HG02610 (cell line): ENCODE data around the gene CBX4.

Experiments used
- ATAC-seq: cut with Tn5 transposase; IDR thresholded peaks from one replicate; pipeline ENCODE4 v1.9.1; 2021; ENCODE audit warnings: mild to moderate bottlenecking, moderate library complexity; ENCODE audit not compliant: unreplicated experiment

The CBX4 gene

GRCh38 chr17:79791735-79792161 is 47.5 kb downstream of the CBX4 start:
- ATAC-seq: no peak

GRCh38 chr17:79790805-79791734 is 48.2 kb downstream of the CBX4 start:
- no peak for ATAC-seq

- no peak for ATAC-seq
Measured at GRCh38 chr17:79789943-79790804, 49.1 kb downstream of the CBX4 start.

- no peak for ATAC-seq
Measured at GRCh38 chr17:79788989-79789942, 50.0 kb downstream of the CBX4 start.

- ATAC-seq: no peak
Measured at GRCh38 chr17:79788455-79788854, 50.8 kb downstream of the CBX4 start.

GRCh38 chr17:79786930-79787643 is 52.2 kb downstream of the CBX4 start:
- no peak for ATAC-seq

GRCh38 chr17:79785900-79786810 is 53.1 kb downstream of the CBX4 start:
- no peak for ATAC-seq

- no peak for ATAC-seq
Measured at GRCh38 chr17:79785017-79785899, 54.0 kb downstream of the CBX4 start.

GRCh38 chr17:79784353-79785016 is 54.8 kb downstream of the CBX4 start:
- no peak for ATAC-seq

- no peak for ATAC-seq
Measured at GRCh38 chr17:79783891-79784290, 55.3 kb downstream of the CBX4 start.
